GM13977 (cell line): ENCODE measurements around the gene PRKAR1B.

ENCODE experiments used
- DNase-seq: peaks from one replicate; pipeline ENCODE4 v3.0.0; 2012; ENCODE audit warnings: low spot score
- in situ Hi-C: fragments of 300-500 bp; cut with MboI; formaldehyde crosslinking; loops from one replicate; pipeline ENCODE4 v1.12.0; 2022; ENCODE audit warnings: low sequenced_read_pairs, low pct_unique_long_range_greater_than_20kb, mixed read lengths, inconsistent platforms; ENCODE audit not compliant: unreplicated experiment
- TF ChIP-seq, protein P1 (sequence below): IDR thresholded peaks from 2 replicates; pipeline ENCODE4 v1.5.1; 2012; ENCODE audit warnings: mild to moderate bottlenecking, control low read depth; ENCODE audit not compliant: insufficient read depth; ENCODE audit errors: extremely low read depth, missing control alignments

Gene PRKAR1B

DNA sequence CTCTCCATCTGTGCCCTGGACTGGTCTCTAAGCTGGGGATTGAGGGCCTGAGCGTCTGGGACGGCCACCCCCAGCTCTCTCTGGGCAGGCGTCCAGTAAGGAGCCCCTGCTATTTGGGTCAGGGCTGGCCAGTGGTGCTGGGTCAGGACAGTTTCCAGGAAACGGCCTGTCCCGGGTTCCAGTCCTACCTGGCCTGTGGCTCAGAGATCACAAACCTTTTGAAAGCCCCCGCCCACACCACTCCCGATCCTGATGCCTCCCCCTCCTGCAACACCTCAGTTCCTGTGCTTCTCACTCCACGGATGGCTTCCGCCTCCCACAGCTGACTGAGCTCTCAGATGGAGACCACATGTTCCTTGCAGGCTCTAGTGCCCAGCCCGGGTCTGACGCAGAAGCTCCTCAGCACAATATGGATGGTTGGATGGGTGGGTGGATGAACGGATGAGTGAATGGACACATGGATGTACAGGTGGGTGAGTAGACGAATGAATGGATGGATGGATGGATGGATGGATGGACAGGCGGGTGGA lies 115.7 kb downstream of the PRKAR1B start:
- TF ChIP-seq, protein P1, sequence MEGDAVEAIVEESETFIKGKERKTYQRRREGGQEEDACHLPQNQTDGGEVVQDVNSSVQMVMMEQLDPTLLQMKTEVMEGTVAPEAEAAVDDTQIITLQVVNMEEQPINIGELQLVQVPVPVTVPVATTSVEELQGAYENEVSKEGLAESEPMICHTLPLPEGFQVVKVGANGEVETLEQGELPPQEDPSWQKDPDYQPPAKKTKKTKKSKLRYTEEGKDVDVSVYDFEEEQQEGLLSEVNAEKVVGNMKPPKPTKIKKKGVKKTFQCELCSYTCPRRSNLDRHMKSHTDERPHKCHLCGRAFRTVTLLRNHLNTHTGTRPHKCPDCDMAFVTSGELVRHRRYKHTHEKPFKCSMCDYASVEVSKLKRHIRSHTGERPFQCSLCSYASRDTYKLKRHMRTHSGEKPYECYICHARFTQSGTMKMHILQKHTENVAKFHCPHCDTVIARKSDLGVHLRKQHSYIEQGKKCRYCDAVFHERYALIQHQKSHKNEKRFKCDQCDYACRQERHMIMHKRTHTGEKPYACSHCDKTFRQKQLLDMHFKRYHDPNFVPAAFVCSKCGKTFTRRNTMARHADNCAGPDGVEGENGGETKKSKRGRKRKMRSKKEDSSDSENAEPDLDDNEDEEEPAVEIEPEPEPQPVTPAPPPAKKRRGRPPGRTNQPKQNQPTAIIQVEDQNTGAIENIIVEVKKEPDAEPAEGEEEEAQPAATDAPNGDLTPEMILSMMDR, result no peak
- no peak for DNase-seq
- in situ Hi-C loops, result no loop called here

DNA sequence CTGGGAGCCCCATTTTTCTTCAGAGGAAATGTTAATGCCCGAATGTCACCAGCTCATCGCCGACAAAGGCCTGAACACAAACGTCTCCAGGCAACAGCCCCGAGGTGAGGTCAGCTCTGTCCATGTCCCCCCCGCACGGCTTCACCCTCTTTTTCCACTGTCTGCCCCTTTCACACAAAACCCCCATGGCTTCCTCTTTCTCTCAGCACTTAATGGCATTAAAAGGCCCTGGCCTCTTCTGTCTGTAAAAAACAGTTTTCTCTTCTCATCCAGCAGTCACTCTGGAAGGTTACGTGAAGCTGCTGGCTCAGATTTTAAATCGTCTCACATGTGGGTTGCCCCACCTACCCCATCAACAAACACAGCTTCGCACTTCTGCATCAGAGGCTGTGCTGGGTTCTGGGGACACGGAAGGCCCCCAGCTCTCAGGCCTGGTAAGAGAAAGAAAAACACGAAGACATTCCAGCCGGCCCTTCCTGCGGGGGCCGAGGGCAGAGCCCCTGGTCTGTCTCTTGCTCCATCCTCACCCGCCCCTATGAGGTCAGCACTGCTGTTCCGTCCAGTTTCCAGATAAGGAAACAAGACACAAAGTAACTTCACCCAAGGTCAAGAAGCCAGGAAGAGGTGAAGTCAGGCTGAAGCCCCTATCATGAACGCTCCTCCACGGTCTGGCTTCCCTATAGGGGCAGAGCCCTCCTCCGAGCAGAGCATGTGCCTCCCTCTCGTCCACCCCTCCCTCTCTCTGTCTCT lies 116.4 kb downstream of the PRKAR1B start:
- TF ChIP-seq, protein P1, result no peak
- no peak for DNase-seq
- in situ Hi-C loops, result no loop called here

DNA sequence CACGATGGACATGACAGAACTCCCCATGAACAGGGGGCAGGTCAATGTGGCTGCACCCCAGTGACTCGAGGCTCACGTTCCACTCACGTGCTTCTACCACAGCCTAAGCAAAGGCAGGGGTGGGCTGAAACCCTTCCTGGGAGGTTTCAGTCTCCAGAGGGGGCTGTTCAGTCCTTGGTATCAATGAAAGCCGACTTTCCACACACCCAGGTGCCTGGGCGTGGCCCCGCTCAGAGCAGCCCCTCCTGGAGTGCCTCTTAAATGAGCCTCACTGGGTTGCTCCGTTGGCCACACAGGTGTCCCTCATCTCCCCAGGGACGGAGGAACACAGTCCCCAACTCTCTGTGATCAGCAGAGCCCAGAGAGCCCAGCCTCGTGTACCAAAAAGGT lies 116.9 kb downstream of the PRKAR1B start:
- TF ChIP-seq, protein P1, result no peak
- in situ Hi-C loops, result no loop called here

DNA sequence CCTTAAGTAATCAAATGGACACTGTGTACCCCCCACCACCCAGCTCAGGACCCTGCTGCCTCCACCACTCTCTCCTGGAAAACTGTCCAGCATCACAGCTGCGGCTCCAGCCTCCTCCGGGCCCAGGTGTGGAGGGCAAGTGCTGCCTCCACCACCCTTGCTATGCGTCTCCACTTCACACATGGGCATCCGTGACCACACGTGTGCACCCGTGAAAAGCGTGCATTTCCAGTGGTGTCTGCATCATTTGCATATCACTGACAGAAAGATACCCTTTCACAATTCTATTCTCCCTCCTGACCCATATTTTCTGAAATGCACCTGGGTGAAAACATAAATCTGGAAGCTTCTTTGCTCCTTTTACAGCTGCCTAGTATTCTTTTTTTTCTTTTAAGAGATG lies 117.7 kb downstream of the PRKAR1B start:
- in situ Hi-C loops, result no loop called here
- TF ChIP-seq, protein P1, result no peak

More for the DNA sequence above, 116.9 kb downstream of the PRKAR1B start:
- DNase-seq, result no peak

DNA sequence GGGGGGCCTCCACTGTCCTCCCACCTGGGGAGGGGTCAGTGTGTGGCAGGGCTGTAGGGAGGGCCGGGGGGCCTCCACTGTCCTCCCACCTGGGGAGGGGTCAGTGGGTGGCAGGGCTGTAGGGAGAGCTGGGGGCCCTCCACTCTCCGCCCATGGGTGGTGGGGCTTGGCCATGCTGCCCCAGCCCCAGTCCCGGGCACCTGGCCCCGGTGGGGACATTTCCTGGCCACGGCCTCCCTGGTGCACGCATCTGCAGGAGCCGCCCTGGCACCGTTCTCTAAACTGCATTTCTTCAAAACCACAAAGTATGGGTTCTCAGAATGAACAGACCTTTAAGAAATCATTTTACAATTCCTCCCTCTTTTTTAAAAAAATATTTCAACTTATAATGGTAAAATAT lies 118.1 kb downstream of the PRKAR1B start:
- TF ChIP-seq, protein P1, result no peak
- DNase-seq, result no peak
- in situ Hi-C loops, result no loop called here

More for the DNA sequence above, 117.7 kb downstream of the PRKAR1B start:
- DNase-seq, result no peak

DNA sequence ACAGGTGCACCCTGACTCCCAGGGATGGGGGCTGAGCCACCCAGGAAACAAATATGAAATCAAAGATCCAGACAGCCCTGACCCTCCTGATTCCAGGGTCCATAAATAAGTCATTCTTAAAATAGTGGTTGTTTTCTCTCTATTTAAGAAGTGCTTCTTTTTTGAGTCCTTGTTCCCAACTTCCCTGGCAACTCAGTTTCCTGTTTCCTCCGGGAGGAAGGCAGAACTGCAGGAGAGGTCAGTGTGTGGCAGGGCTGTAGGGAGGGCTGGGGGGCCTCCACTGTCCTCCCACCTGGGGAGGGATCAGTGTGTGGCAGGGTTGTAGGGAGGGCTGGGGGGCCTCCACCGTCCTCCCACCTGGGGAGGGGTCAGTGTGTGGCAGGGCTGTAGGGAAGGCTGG lies 118.7 kb downstream of the PRKAR1B start:
- DNase-seq, result no peak
- in situ Hi-C loops, result no loop called here
- TF ChIP-seq, protein P1, result no peak
